IMR-90 (cell line): ENCODE measurements around the gene CNBD2.

Source experiments
- RCOR1 ChIP-seq: IDR thresholded peaks from 2 replicates; pipeline ENCODE4 v1.6.1; 2012; ENCODE audit warnings: mild to moderate bottlenecking, low read length, improper control_type of control experiment; ENCODE audit not compliant: insufficient replicate concordance
- TF ChIP-seq, protein P1 (sequence below): conservative IDR thresholded peaks from 2 replicates; pipeline ENCODE4 v1.5.1; 2012; ENCODE audit warnings: mild to moderate bottlenecking, low read depth, low read length, improper control_type of control experiment
- TF ChIP-seq, protein P2 (sequence below): fragments of 150-350 bp; IDR thresholded peaks from 2 replicates; pipeline ENCODE4 v1.6.1; 2017; ENCODE audit warnings: mild to moderate bottlenecking, antibody characterized with exemption, low read length, low read depth

DNA sequence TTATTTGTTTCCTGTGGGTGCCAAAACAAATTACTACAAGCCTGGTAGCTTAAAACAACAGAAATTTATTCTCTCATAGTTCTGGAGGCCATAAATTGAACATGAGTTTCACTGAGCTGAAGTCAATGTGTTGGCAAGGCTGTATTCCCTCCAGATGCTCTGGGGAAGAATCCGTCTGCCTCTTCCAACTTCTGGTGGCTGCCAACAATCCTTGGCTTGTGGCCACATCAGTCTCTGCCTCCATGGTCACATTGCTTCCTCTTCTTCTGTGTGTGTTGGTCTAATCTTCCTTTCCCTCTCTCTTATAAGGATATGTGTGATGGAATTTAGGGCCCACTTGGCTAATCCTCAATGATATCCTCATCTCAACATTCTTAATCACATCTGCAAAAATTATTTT is 93.4 kb downstream of the CNBD2 start:
- TF ChIP-seq, protein P1, sequence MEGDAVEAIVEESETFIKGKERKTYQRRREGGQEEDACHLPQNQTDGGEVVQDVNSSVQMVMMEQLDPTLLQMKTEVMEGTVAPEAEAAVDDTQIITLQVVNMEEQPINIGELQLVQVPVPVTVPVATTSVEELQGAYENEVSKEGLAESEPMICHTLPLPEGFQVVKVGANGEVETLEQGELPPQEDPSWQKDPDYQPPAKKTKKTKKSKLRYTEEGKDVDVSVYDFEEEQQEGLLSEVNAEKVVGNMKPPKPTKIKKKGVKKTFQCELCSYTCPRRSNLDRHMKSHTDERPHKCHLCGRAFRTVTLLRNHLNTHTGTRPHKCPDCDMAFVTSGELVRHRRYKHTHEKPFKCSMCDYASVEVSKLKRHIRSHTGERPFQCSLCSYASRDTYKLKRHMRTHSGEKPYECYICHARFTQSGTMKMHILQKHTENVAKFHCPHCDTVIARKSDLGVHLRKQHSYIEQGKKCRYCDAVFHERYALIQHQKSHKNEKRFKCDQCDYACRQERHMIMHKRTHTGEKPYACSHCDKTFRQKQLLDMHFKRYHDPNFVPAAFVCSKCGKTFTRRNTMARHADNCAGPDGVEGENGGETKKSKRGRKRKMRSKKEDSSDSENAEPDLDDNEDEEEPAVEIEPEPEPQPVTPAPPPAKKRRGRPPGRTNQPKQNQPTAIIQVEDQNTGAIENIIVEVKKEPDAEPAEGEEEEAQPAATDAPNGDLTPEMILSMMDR, result no peak
- TF ChIP-seq RCOR1, result no peak
- TF ChIP-seq, protein P2, sequence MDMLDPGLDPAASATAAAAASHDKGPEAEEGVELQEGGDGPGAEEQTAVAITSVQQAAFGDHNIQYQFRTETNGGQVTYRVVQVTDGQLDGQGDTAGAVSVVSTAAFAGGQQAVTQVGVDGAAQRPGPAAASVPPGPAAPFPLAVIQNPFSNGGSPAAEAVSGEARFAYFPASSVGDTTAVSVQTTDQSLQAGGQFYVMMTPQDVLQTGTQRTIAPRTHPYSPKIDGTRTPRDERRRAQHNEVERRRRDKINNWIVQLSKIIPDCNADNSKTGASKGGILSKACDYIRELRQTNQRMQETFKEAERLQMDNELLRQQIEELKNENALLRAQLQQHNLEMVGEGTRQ, result no peak
